Measurements from ENCODE around the gene CNKSR2.
"Not testable (repeated sequence)": the region's sequence is repeated elsewhere in the genome, so short reads cannot be mapped to it uniquely, and the experiment has no call there.

The CNKSR2 gene

DNA sequence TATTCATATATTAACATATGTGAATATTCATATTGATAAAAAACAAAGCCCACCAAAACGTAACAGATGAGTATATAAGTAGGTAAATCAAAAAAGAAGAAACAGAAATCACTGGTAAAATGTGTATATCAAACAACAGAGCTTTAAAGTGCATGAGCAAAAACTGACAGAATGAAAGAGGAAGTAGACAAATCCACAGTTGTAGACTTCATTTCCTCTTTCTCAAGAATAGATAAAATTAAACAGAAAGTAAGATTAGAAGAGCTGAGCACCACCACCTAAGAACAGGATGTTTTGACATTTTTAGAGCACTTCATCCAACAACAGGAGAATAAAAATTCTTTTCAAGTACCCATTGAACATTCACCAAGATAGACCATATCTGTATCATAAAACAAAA, 64.6 kb downstream of the CNKSR2 start:
- TF ChIP-seq, protein P1, sequence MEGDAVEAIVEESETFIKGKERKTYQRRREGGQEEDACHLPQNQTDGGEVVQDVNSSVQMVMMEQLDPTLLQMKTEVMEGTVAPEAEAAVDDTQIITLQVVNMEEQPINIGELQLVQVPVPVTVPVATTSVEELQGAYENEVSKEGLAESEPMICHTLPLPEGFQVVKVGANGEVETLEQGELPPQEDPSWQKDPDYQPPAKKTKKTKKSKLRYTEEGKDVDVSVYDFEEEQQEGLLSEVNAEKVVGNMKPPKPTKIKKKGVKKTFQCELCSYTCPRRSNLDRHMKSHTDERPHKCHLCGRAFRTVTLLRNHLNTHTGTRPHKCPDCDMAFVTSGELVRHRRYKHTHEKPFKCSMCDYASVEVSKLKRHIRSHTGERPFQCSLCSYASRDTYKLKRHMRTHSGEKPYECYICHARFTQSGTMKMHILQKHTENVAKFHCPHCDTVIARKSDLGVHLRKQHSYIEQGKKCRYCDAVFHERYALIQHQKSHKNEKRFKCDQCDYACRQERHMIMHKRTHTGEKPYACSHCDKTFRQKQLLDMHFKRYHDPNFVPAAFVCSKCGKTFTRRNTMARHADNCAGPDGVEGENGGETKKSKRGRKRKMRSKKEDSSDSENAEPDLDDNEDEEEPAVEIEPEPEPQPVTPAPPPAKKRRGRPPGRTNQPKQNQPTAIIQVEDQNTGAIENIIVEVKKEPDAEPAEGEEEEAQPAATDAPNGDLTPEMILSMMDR (conservative IDR thresholded peaks at IDR 0.05), result no peak
- no peak overlapping the region for H3K27ac ChIP-seq

DNA sequence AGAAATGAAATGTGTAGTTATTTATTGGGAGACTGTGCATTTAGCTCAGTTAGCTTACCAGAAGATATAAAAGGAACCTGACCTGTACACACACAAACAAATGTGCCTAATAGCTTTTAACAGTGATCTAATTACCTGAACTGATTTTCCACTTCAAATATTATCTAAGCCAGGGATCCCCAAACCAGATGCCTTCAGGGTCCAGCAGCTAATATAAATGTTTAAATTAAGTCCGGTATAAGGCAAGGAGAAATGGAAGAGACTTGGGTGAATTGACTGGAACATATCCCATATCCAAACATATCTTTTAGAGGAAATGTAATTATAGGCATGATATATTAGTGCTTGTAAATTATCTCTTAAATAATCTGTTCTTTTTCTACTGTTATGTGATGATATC, 66.7 kb downstream of the CNKSR2 start:
- TF ChIP-seq, protein P1 (conservative IDR thresholded peaks at IDR 0.05), result no peak
- H3K27ac ChIP-seq, result no peak overlapping the region

DNA sequence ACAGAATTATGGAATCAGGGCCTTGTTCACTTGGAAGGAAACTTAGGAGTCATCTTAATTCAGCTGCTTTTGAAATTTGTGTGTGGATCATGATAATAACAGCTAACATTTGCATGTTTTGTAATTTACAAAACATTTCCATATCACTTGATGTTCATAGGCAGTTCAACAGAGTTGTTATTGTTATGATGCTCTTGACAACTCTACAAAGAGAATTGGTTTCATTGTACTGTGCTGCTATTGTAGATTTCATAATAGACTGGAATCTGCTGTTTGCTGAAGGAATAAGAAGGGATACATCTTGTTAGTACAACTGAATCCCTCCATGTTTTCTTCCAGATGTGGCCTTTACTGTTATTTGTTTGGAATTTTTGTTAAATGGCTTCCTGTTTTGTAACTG, 83.5 kb downstream of the CNKSR2 start:
- no peak overlapping the region for H3K27ac ChIP-seq
- TF ChIP-seq, protein P1 (conservative IDR thresholded peaks at IDR 0.05), result no peak

DNA sequence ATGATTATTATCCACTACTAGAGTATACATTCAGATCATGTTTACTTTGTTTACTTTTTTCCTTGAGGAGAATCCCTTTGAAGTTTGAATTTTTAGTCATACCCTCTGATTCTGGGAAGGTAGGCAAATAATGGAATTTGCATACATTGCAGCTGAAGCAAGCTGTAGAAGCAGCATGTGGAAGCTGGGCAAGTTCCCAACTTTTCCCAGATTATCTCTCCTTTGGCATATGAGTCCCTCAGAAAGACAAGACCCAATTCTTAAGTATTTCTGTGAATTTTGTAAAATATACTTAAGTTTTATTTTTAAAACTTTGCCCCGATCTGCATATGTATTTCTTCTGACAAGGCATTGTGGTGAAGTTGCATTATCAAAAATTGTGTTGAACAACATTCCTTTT, 94.9 kb downstream of the CNKSR2 start:
- TF ChIP-seq, protein P1 (conservative IDR thresholded peaks at IDR 0.05), result no peak
- H3K27ac ChIP-seq, result no peak overlapping the region

DNA sequence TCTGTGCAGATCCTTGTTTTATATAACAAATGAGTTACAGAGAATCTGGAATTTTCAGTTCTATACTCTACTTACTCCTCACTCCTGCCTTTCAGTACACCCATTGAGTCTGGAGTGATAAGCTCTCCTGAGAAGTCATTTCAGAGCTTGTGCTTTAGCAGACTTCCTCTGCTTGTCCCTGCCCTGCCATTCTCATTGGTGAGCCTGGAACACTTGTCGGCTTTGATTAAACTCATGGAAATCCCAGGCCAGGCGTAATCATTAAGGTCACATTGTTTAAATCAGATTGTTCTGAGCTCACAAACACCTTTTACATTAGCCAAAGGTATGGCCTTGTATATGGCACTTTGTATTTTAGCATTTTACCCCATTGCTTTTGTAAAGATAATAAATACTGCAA, 102.7 kb downstream of the CNKSR2 start:
- H3K27ac ChIP-seq, result no peak overlapping the region
- TF ChIP-seq, protein P1 (conservative IDR thresholded peaks at IDR 0.05), result no peak

DNA sequence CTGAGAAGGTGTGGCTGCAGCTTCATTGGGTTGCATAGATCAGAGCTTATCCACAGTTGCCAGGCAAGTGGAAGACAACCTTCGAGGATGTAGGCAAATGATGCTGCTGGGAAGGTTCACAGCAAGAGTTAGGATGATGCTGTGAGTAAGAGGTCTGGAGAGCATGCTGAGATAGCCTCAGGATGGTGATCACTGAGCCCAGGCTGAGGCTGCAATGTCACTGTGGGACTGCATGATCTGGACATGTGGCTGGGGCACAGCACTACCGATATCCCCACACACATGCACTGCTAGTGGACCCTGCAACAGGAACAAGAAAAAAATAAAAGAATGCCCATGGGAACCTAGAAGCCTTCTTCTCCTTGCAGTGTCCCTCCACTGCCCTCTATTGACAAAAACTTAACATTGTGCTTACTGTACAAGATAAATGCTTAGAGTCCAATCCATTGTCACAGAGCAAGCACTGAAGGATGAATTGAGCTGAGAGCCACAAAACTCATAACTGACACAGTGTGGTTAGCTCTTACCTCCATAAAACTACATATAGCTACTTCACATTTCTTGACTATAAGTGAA, 105.6 kb downstream of the CNKSR2 start:
- H3K27ac ChIP-seq, result no peak overlapping the region
- TF ChIP-seq, protein P1 (conservative IDR thresholded peaks at IDR 0.05), result peak; percentile 82

DNA sequence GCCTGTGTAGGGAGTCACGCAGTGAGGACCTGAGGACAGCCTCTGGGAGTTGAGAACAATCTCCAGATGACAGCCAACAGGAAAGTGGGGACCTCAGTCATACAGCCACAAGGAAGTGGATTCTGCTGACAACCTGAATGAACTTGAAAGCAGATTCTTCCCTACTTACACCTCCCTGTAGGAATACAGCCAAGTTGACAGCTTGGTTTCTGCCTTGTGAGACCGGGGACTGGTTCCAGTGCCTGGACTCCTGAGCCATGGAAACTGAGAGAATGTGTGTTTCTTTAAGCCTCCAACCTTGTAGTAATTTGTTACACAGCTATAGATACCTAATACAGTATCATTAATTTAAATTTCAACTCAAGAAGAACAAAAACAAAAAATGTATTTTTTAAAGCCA, 107.5 kb downstream of the CNKSR2 start:
- H3K27ac ChIP-seq, result no peak overlapping the region
- TF ChIP-seq, protein P1 (conservative IDR thresholded peaks at IDR 0.05), result no peak

DNA sequence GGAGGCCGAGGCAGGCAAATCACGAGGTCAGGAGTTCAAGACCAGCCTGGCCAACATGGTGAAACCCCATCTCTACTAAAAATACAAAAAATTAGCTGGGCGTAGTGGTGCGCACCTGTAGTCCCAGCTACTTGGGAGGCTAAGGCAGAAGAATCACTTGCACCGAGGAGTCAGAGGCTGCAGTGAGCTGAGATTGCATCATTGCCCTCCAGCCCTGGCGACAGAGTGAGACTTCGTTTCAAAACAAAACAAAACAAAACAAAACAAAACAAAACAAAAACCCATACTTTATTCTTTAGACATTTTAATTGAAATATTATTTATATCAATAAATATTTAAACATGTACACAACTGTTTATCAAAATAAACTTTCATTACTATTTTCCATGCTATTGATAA, 109.8 kb downstream of the CNKSR2 start:
- H3K27ac ChIP-seq, result not testable (repeated sequence)
